Activated CD8-positive, alpha-beta memory T cell treated with anti-CD3 and anti-CD28 coated beads for 4 hours (primary cell): Measurements from ENCODE around the gene ADAMTSL3.
"Not testable (repeated sequence)": the region's sequence is repeated elsewhere in the genome, so short reads cannot be mapped to it uniquely, and the experiment has no call there.

Experiments used
- DNase-seq, 2 donors: peaks; one replicate each; pipeline ENCODE4 v3.0.0-alpha.2; 2020; ENCODE audit warnings: low read depth in 2 of 2

The ADAMTSL3 gene

DNA sequence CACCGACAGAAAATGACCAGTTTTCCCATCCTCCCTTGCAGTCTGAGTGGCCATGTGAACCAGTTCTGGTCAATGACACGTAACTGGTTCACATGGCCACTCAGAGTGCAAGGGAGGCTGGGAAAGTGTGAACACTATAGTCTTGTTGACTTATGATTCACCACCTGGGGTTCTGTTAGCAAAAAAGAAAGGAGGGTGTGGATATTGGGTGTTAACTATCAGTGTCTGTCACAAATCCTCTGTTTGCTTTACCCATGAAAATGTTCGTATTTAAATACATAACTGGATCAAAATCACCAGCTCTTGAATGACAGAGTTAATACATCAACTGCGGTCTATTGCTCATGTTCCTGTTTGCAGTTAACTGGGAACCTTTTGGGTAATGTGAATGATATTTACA, 92.3 kb downstream of the ADAMTSL3 start:
- no peak for DNase-seq

DNA sequence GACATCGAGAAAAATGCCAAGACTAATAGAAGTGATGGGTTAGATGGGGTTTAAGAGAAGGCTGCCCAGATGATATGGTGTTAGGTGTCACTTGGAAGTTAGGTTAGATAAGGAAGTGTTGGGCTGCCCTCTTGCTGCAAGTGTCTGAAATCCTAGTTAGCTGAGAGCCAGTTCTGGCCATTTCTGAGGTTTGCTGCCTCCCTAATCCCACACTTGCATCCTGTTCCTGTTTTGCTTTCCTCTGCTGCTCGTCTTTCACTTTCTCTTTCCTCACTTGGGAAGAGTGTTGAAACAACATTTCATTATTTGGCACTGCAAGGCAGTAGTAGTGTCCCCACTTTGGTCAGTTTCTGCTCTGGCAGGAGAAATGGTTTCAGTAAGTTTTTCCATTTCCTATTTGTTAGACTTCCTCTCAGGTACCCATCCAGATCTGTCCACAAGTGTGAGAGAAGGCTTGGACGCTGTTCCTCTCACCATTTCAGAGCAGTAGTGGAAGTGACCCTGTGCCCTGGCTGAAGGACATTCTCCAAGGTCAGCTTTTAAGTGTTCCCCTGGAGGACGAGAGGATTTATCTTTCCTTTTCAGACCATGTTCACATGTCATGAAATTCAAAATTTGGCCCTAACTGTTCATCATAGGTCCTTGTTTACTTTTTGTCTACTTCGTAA, 93.3 kb downstream of the ADAMTSL3 start:
- DNase-seq = no peak

DNA sequence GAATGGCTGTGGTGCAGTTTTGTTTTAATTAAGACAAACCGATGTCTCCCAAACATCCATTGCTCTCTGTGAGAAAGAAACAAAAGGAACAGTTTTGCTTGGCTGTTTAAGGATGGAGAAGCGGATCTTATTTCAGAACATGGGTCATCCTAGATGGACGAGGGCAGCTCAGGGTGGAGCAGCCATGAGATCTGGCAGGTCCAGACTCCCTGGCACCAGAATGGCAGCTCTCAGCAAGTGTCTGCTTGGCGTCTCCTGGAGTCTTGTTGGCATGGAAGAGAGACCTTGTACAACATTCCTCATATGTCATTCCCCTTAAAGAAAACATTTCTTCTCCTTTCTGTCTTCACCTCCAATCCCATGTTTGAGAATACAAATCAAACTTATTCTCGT, 93.8 kb downstream of the ADAMTSL3 start:
- DNase-seq = no peak

DNA sequence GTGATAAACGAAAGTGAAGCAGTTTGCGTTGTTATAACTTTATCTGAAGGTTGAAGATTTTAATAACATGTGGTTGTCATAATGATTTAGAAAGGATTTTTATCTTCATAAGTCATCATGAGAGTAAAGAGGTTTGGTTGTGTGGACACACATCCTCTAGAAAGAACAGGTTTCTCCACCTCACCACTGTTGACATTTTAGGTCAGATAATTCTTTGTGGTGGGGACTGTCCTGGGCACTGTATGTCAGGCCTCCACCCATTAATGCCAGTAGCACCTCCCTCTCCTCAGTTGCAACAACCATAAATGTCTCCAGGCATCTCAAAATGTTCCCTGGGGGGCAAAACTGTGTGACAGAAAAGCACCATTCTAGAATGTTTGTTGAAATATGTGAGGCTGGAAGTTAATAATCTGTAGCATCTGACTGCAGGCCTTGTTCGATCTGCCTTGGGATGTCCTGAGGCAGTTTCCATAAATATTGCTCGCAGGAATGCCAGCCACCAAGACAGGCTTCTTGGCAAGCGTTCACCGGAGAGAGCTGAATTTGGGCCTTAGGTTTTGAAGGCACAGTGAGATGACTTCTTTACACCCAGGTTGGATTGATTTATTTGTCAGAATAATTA, 100.1 kb downstream of the ADAMTSL3 start:
- no peak for DNase-seq

DNA sequence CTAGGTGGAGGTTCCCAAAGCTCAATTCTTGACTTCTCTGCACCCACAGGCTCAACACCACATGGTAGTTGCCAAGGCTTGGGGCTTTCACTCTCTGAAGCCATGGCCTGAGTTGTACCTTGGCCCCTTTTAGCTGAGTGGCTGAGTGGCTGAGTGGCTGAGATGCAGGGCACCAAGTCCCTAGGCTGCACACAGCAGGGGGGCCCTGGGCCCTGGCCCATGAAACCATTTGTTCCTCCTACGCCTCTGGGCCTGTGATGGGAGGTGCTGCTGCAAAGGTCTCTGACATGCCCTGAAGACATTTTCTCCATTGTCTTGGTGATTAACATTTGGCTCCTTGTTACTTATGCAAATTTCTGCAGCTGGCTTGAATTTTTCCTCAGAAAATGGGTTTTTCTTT, 103.4 kb downstream of the ADAMTSL3 start:
- DNase-seq = not testable (repeated sequence)

DNA sequence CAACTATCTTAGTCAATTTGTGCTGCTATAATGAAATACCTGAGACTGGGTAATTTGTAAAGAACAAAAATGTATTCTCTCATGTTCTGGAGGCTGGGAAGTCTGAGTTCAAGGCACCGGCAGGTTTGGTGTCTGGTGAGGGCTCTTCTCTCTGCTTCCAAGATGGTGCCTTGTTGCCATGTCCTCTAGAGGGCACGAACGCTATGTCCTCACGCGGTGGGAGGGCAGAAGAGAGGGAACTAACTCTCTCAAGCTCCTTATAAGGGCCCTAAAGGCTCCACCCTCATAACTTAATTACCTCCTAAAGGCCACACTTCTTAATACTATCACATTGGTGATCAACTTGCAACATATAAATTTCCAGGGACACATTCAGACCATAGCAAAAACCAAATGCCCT, 108.4 kb downstream of the ADAMTSL3 start:
- no peak for DNase-seq

DNA sequence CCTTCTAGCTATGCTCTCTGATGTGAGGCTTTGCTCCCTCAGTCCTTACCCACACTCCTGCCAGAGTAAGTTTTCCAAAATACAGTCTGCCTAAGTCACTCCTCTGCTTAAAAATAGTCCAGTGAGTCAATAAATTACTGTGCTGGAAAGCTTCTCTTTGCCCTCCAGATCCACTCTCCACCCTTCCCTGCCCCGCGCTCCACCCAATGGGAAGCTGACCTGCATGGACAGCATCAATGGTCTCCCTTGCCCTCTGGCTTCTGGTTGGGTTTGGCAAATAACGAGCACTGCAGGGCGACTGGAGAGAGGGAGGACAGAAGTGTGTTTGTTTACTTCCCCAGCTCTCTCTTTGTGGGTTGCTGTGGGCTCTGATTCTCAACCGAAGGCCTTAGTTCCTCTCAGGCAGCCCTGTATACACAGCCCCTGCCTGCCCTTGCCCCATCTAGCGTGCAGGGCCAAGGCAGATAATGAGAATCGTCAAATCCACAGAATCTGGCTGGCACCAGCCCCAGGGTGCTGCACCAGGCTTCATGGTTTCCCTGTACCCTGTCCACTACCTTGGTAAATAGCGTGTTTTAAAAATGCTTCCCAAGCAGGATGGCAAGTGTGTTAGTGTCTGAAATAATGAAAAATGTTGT, 110.4 kb downstream of the ADAMTSL3 start:
- DNase-seq = no peak

DNA sequence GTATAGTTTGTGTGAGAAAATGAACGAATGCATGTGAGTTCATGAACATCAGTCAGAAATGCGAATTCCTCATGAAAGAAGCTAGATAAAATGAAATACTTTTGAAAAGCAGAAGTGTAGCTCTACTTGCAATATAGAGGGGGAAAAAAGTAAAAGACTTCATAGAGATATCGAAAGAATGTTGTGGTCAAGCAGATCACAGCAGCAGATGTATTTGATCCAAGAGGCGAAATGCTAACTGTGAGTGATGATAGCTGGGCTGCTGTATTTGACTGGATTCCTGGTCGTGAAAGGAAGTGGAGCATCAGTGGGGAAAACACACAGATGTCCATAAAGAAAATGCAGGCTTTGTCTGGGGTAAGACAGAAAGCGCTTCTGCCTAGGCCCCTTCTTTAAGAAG, 112.4 kb downstream of the ADAMTSL3 start:
- DNase-seq = no peak

DNA sequence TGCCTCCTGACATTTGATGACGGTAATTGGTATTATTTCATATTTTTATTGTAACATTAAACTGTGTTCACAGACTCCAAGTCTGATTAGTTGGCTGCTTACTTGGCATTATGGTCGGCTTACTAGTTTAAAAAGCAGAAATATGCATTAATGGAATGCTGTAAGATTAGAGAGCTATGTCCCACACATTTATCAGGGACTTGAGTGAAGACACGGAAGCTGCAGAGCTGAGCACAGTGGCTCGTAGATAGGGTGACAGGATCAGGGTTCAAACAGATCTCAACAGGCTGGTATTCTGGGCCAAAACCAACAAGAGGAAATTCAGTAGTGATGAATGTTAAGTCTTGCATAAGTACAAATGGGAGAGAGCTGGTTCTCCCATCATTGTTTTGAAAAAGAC, 113.8 kb downstream of the ADAMTSL3 start:
- no peak for DNase-seq

DNA sequence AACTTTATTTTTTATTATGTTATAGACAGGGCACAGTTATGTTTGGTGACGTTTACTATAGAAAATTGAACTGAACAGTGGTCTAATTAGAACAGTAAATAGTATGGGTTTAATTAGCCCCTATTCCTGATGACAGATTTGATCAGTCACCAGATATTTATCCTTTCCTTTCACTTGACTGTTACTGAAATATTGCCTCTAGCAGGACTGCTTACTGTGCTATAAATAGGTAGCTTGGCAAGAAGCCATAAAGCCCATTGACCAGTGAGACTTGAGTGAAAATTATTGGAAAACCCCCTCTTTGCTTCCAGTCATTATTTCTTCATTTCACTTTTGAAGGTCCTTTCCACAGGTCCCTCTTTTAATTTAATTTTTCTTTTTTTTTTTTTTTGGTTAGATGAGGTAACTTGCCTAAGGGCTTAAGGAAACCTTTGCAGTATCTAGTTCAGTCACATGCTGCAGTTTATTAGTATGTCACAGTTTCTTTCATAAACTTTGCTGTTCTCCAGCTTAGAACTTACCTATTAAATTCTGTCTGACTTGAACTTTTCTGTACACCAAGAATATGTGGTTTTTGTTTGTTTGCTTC, 115.6 kb downstream of the ADAMTSL3 start:
- no peak for DNase-seq

DNA sequence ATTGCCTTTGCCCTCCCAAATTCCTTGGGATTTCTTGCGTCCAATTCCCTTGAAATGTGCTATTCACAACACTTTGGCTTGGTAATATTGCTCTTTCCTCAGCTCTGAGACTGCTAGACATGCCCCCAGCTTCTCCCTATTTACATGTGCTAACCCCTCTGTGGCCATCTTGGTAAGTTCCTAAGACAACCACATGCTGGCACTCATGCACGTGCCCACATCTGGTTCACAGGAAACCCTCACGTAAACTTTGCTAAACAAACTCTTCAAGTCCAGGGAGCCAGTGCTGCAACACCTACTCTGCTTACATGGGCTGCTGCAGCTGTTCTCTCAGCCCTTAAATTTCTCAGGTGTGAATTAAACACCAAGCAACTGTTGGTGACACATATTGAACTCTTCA, 121.8 kb downstream of the ADAMTSL3 start:
- no peak for DNase-seq

DNA sequence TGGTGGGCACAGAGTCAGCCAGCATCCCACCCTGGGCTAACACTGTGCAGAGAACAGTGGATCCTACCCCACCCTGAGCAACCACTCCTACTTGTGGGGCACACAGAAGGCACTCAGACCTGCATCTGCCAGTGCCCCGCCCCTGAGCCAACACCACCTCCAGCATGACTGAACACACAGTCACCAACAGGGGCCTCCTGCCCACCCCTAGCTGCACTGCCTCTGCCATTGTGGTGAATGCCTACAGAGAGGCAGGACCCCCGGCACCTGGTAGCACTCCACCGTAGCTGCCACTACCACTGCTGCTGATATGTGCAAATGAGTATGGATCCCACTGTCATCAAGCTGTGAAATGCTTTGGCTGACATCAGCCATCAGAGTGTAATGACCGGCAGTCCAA, 123.1 kb downstream of the ADAMTSL3 start:
- DNase-seq = no peak

DNA sequence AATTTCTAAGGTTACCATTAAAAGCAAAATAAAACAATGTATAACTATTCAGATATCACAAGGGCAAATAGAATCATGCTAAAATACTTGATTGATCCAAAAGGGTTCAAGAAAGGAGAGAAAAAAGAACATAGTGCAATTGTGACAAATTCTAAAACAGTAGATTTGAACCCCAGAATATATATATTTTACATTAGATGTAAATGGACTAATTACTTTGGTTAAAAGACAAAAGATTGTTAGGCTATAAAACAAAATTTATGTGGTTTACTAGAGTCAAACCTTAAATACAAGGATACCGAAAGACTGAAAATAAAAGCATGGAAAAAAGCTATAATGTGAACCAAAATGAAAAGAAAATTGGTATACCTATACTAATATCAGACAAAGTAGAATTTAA, 129.3 kb downstream of the ADAMTSL3 start:
- DNase-seq = no peak

DNA sequence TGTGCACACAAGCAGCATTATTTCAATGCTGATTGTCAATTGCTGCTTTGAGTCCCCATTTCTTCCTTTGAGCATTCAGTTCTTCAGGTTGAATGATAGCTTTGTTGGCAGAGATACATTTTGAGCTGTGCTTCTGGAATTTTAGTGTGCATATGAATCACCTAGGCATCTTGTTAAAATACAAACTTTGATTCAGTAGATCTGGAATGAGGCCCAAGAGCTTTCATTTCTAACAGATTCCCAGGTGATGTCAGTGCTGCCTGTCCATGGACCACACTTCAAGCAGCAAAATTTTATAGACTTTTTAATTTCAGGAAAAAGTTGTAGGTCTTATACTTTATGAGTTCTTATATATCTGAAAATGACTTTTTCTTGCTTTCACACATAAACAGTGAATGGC, 131.1 kb downstream of the ADAMTSL3 start:
- no peak for DNase-seq

DNA sequence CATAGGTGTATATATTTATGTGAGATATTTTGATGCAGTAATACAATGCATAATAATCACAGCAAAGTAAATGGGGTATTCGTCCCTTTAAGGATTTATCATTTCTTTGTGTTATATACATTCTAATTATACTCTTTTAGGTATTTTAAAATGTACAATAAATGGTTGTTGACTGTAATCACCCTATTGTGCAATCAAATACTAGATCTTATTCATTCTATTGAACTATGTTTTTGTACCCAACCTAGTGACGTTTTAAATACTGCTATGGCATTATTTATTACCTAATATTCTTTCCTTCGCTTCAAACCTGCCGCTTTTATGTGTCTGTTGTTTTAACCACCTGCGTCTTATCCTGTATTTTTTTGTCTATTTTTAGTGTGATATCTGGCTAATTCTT, 132.4 kb downstream of the ADAMTSL3 start:
- no peak for DNase-seq

DNA sequence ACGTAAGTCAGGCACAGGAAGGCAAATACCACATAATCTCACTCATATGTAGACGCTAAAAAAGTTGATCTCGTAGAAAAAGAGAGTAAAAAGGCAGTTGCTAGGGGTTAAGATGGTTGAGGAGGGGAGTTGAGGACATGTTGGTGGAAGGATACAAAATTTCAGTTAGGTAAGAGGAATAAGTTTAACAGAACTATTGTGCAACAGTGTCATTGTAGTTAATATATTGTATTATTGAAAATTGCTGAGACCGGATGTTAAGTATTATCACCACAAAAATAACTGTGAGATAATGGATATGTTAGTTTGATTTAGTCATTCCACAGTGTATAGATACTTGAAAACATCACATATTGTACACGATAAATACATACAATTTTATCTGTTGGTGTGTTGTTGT, 139.1 kb downstream of the ADAMTSL3 start:
- no peak for DNase-seq

DNA sequence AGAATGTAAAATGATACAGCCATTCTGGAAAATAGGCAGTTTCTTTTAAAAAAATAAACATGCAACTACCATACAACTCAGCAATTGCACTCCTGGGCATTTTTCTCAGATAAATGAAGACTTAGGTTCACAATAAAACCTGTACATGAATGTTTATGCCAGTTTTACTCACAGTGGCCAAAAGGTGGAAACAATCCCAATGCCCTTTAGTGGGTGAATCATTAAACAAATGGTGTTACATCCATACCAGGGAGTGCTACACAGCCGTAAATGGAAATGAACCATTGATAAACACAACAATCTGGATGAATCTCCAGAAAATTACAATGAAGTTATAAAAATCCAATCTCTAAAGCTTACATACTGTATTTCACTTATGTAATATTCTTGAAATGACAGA, 140.3 kb downstream of the ADAMTSL3 start:
- no peak for DNase-seq

DNA sequence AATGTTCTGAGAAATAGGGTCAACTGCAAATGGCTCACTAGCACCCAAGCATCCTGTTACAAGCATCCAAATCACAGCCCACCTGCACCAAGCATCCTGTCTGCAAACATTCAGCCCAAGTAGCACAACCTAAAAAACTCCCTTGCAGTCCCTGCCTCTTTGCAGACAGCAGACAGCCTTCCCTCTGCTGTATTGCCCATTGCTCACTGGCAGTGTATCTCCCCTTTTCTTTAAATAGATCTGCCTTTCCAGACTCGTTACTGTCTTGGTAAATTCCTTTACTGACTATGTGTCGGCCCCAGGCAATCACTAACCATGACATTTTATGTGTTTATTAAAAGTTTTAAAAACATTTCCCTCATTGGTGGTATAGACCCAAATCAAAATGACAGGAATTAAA, 155.4 kb downstream of the ADAMTSL3 start:
- DNase-seq = no peak

DNA sequence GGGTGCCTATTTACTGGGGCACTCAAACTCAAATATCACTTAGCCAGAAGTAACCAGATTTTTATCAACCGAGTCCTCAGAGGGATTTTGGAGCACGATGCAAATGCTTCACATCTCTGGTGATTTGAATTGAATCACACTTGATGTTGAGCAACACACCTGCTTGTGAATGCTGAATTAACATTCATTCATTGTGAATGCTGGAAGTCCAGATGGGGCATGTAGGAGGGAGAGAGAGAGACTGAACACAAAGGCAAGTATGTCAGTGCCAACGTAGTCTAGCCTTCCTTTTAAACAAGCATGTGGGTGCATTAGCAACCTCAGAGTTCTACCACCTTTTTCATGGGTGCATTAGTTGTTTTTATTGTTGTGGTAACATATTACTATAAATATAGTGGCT, 156.2 kb downstream of the ADAMTSL3 start:
- DNase-seq = no peak

DNA sequence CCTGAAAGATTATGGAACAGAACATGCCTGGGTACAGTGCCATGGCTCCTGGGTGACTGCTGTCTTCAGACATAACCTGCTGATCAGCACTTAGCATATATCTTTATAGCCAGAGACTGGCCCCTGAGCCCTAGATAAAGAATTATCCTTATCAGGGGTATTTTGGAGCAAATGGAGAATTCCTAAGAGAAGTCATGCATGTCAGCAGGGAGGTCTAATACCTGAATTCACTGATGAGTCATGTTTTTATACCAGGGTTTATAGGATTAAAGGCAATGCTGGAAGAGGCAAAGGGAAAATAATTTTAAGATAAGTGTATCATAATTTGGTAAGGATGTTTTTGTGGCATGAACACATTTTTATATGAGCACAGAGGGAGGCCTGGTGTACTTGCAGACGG, 159.8 kb downstream of the ADAMTSL3 start:
- no peak for DNase-seq

DNA sequence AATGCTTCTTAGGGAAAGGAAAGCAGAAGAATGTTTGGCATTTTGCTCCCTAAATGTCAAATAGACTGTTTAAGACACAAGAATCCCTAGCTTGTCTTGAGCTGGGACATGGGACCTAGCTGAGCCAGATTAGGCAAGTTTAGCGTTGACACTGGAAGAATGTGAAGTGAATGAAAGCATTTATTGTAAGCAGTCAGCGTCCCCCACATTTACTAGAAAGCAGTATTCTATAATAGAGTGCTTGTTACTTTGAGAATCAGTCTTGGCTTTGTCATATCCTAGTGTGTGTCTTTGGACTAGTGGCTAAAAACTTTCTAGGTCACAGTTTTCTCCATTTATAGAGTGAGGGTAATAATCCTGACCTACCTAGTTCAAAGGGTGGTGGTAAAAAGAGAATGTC, 161.6 kb downstream of the ADAMTSL3 start:
- DNase-seq = no peak

DNA sequence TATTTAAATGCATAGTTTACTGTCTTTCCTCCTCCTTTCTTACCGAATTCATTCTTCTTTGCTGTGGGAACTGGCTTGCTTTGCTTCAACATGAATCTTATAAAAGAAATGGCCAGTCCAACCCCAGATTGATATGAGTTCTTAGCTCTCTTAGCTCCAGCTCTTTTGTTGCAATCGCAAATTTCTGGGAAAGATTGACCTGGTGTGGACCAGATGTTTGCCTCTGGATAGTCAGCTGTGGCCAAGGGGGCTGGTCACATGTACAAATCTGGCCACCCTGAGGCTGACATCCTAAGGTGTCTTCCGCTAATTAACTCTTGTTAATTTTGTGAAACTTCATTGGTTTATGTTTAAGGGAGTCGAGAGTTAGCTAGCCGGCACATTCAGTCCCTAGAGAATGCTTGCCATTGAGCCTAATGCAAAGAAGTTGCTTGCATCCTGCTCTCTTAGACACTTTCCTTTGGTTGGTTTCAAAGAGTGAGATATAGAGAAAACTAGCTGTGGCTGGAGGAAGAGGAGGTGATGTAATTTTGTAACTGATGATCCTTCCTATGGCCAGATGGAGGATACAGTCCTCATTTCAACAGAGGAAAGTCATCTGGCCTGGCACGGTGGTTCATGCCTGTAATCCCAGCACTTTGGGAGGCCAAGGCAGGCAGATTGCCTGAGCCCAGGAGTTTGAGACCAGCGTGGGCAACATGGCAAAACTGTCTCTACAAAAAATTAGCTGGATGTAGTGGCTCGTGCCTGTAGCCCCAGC, 162.4 kb downstream of the ADAMTSL3 start:
- no peak for DNase-seq
